K562 (cell line): ENCODE data around the gene VIM. TPM values are rescaled to one million over a fixed set of nuclear protein-coding genes. Genes with fewer than 3 reads are reported as not detected.

ENCODE experiments used
- CREM ChIP-seq: IDR thresholded peaks from 2 replicates; pipeline ENCODE4 v1.6.1; 2014; ENCODE audit warnings: antibody characterized with exemption, low read depth
- ELF1 ChIP-seq: fragments of 200-800 bp; sonication (Bioruptor generic); IDR thresholded peaks from 2 replicates; pipeline ENCODE4 v1.6.1; 2016; ENCODE audit warnings: missing genetic modification characterization, missing compliant biosample characterization
- ETV1 ChIP-seq: fragments of 450-650 bp; conservative IDR thresholded peaks from 2 replicates; pipeline ENCODE4 v1.6.1; 2016; ENCODE audit warnings: missing genetic modification characterization, control low read depth, low read depth, missing compliant biosample characterization
- EWSR1 ChIP-seq: fragments of 450-650 bp; IDR thresholded peaks from 2 replicates; pipeline ENCODE4 v1.6.1; 2018; ENCODE audit warnings: borderline replicate concordance, mild to moderate bottlenecking, low read depth, moderate library complexity; ENCODE audit not compliant: partially characterized antibody
- FOXM1 ChIP-seq, 2 experiments: fragments of 450-650 bp in 1 of 2; sonication (generic) in 1 of 2; formaldehyde crosslinking in 1 of 2; IDR thresholded peaks; 2 replicates each; pipeline versions ENCODE4 v1.6.1 to v1.9.0; 2017 to 2022; ENCODE audit warnings: low read depth in 2 of 2, mild to moderate bottlenecking in 2 of 2, missing genetic modification reagents in 1 of 2, moderate library complexity in 1 of 2
- GABPB1 ChIP-seq: sonication (generic); formaldehyde crosslinking; IDR thresholded peaks from 2 replicates; pipeline ENCODE4 v1.8.0; 2022; ENCODE audit warnings: mild to moderate bottlenecking, missing genetic modification reagents
- HDAC8 ChIP-seq: fragments of 450-650 bp; IDR thresholded peaks from 2 replicates; pipeline ENCODE4 v1.6.1; 2016; ENCODE audit warnings: mild to moderate bottlenecking, missing genetic modification characterization, moderate library complexity, missing compliant biosample characterization
- MCM5 ChIP-seq: fragments of 450-650 bp; IDR thresholded peaks from 2 replicates; pipeline ENCODE4 v1.6.1; 2016; ENCODE audit warnings: low read depth
- MTA1 ChIP-seq: fragments of 450-650 bp; IDR thresholded peaks from 2 replicates; pipeline ENCODE4 v1.6.1; 2017; ENCODE audit warnings: borderline replicate concordance
- MXI1 ChIP-seq: IDR thresholded peaks from 2 replicates; pipeline ENCODE4 v1.6.1; 2011; ENCODE audit warnings: low read depth, mild to moderate bottlenecking, improper control_type of control experiment, low read length
- NCOA1 ChIP-seq: fragments of 450-650 bp; IDR thresholded peaks from 2 replicates; pipeline ENCODE4 v1.6.1; 2016; ENCODE audit warnings: low read depth
- NFRKB ChIP-seq: fragments of 450-650 bp; IDR thresholded peaks from 2 replicates; pipeline ENCODE4 v1.6.1; 2016; ENCODE audit warnings: low read depth
- NFXL1 ChIP-seq: fragments of 450-650 bp; formaldehyde crosslinking; IDR thresholded peaks from 2 replicates; pipeline ENCODE4 v1.4.0; 2021; ENCODE audit warnings: mild to moderate bottlenecking
- RAD21 ChIP-seq, 2 experiments: fragments of 250-450 bp in 1 of 2; fragments of 450-650 bp in 1 of 2; sonication (Bioruptor Pico) in 1 of 2; formaldehyde crosslinking in 1 of 2; IDR thresholded peaks in 1 of 2; conservative IDR thresholded peaks in 1 of 2; 2 replicates each; pipeline versions ENCODE4 v1.4.0 to v1.8.0; 2020 to 2022; ENCODE audit warnings: mild to moderate bottlenecking in 2 of 2, moderate library complexity in 1 of 2
- SMARCA4 ChIP-seq: fragments of 450-650 bp; IDR thresholded peaks from 2 replicates; pipeline ENCODE4 v1.6.1; 2016
- ZNF134 ChIP-seq: fragments of 250-450 bp; sonication (Bioruptor Pico); conservative IDR thresholded peaks from 2 replicates; pipeline ENCODE4 v1.4.0; 2020
- ZNF143 ChIP-seq: sonication (generic); formaldehyde crosslinking; IDR thresholded peaks from 2 replicates; pipeline ENCODE4 v1.9.0; 2022; ENCODE audit warnings: mild to moderate bottlenecking, missing genetic modification reagents
- ZNF311 ChIP-seq: fragments of 250-450 bp; sonication (Bioruptor Pico); IDR thresholded peaks from 2 replicates; pipeline ENCODE4 v1.4.0; 2020; ENCODE audit warnings: mild to moderate bottlenecking, moderate library complexity
- ZNF324 ChIP-seq: fragments of 250-450 bp; sonication (Bioruptor Pico); IDR thresholded peaks from 2 replicates; pipeline ENCODE4 v1.4.0; 2020; ENCODE audit warnings: mild to moderate bottlenecking
- ZNF507 ChIP-seq: conservative IDR thresholded peaks from 2 replicates; pipeline ENCODE4 v1.6.1; 2017; ENCODE audit warnings: missing genetic modification characterization, missing compliant biosample characterization
- ZNF586 ChIP-seq: fragments of 450-650 bp; formaldehyde crosslinking; conservative IDR thresholded peaks from 2 replicates; pipeline ENCODE4 v1.4.0; 2020; ENCODE audit warnings: mild to moderate bottlenecking, moderate library complexity
- polyA plus RNA-seq, 8 experiments: library from polyadenylated mRNA; depleted of rRNA in 4 of 8; stranded (reverse) in 5 of 8; unstranded in 3 of 8; fragments of >200 nt; fragmentation: Nextera tagmentation in 2 of 8; fragmentation: Illumina TruSeq in 1 of 8; extraction: Ambion mirVana in 2 of 8; extraction: Trizol in 1 of 8; gene quantifications; 2 replicates each; pipeline versions ENCODE4 v1.2.1 to v1.2.3, GENCODE V29; 2011 to 2014; ENCODE audit warnings: inconsistent platforms in 1 of 8, missing spikeins in 1 of 8
- total RNA-seq, 7 experiments: library from RNA; depleted of rRNA in 6 of 7; stranded (reverse); fragments of >200 nt in 6 of 7; fragmentation: Illumina TruSeq in 2 of 7; extraction: Trizol in 2 of 7; gene quantifications; 2 replicates each; pipeline versions ENCODE4 v1.2.1 to v1.2.3, GENCODE V29; 2011 to 2021; ENCODE audit warnings: low replicate concordance in 1 of 7
- TF ChIP-seq, protein P1 (sequence below): fragments of 250-450 bp; sonication (Bioruptor Pico); IDR thresholded peaks from 2 replicates; pipeline ENCODE4 v1.8.0; 2021; ENCODE audit warnings: moderate library complexity, mild to moderate bottlenecking, inconsistent platforms
- TF ChIP-seq, protein P2 (sequence below), 2 experiments: fragments of 450-650 bp in 1 of 2; sonication (generic) in 1 of 2; formaldehyde crosslinking in 1 of 2; IDR thresholded peaks in 1 of 2; conservative IDR thresholded peaks in 1 of 2; 2 replicates each; pipeline versions ENCODE4 v1.6.1 to v1.8.1; 2016 to 2023; ENCODE audit warnings: mild to moderate bottlenecking in 2 of 2, moderate library complexity in 2 of 2, inconsistent platforms in 1 of 2, missing genetic modification reagents in 1 of 2
- TF ChIP-seq, protein P3 (sequence below): fragments of 450-650 bp; IDR thresholded peaks from 2 replicates; pipeline ENCODE4 v1.6.1; 2016; ENCODE audit warnings: borderline replicate concordance
- TF ChIP-seq, protein P4 (sequence below): fragments of 450-650 bp; IDR thresholded peaks from 2 replicates; pipeline ENCODE4 v1.6.1; 2016; ENCODE audit warnings: antibody characterized with exemption

Gene VIM
- total and polyA plus RNA-seq, 9 of the 15 experiments (the other 6 are each of a cell fraction or from before 2014, with no cell fraction given): 86.0 to 621 (median 383) TPM

DNA sequence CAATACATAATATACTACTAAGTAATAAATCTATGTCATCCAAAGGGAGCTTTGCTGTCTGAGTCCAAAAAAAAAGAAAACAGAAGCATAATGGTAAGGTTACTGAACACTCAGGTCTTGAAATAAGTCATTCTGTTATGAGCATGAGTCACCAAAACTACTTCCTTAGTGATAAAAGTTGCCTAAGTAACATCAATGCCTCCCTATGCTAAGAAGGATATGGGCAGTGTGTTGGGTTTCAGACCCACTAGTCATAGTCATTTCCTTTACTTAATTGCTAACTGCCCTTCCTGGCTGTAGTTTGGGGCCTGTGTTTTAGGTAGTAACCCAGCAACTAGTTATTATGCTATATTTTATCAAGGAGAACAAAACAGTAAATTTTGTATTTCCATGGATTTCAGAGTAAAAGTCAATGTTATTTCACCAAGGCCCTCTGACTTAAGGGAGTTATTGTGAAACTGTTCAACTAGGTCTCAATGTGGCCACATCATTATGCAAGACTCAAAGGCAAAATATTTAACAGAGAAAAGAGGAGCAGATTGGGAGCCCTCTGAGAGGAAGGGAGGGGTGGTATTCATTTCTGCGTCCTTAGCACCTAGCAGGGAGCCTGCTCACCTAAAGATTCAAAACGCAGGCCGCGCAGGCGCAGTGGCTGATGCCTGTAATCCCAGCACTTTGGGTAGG, 11.7 kb upstream of the VIM start (continued):
- TF ChIP-seq ZNF507 (no peak), NFRKB (peak; percentile 92), FOXM1 (IDR thresholded peaks at IDR 0.05; ENCODE audit: low read depth) (peak; percentile 32; the same call in 1 of the 2 replicates), FOXM1 (CRISPR knock-in tag; IDR thresholded peaks at IDR 0.05; ENCODE audit: low read depth) (no peak), ZNF311 (CRISPR knock-in tag) (peak; percentile 78), SMARCA4 (peak; percentile 94), EWSR1 (no peak), MTA1 (peak; percentile 62; the same call in 1 of the 2 replicates), ZNF324 (CRISPR knock-in tag) (peak; percentile 29; the same call in 1 of the 2 replicates), MXI1 (0 out of 2 replicates have a peak, but pooled peaks have one; percentile 58), CREM (peak; percentile 45; the same call in 1 of the 2 replicates), MCM5 (no peak), ZNF134 (CRISPR knock-in tag) (0 out of 2 replicates have a peak, but pooled peaks have one; percentile 9), ETV1 (tag) (peak; percentile 93), NCOA1 (peak; percentile 26; the same call in 1 of the 2 replicates), GABPB1 (CRISPR knock-in tag) (peak; percentile 43; the same call in 1 of the 2 replicates), HDAC8 (tag) (0 out of 2 replicates have a peak, but pooled peaks have one; percentile 29), ELF1 (tag) (peak; percentile 75), ZNF586 (CRISPR knock-in tag) (peak; percentile 71; the same call in 1 of the 2 replicates), ZNF143 (CRISPR knock-in tag) (no peak), RAD21 (CRISPR knock-in tag; conservative IDR thresholded peaks at IDR 0.05 in 1 of 2, IDR thresholded peaks at IDR 0.05 in 1 of 2) (no peak), NFXL1 (CRISPR knock-in tag) (peak; percentile 50; the same call in 1 of the 2 replicates)
- TF ChIP-seq, protein P1, sequence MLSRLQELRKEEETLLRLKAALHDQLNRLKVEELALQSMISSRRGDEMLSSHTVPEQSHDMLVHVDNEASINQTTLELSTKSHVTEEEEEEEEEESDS (CRISPR knock-in tag): no peak
- TF ChIP-seq, protein P2, sequence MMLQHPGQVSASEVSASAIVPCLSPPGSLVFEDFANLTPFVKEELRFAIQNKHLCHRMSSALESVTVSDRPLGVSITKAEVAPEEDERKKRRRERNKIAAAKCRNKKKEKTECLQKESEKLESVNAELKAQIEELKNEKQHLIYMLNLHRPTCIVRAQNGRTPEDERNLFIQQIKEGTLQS (IDR thresholded peaks at IDR 0.05): peak; percentile 98
- TF ChIP-seq, protein P2 (CRISPR knock-in tag; conservative IDR thresholded peaks at IDR 0.05): peak; percentile 85
- TF ChIP-seq, protein P3, sequence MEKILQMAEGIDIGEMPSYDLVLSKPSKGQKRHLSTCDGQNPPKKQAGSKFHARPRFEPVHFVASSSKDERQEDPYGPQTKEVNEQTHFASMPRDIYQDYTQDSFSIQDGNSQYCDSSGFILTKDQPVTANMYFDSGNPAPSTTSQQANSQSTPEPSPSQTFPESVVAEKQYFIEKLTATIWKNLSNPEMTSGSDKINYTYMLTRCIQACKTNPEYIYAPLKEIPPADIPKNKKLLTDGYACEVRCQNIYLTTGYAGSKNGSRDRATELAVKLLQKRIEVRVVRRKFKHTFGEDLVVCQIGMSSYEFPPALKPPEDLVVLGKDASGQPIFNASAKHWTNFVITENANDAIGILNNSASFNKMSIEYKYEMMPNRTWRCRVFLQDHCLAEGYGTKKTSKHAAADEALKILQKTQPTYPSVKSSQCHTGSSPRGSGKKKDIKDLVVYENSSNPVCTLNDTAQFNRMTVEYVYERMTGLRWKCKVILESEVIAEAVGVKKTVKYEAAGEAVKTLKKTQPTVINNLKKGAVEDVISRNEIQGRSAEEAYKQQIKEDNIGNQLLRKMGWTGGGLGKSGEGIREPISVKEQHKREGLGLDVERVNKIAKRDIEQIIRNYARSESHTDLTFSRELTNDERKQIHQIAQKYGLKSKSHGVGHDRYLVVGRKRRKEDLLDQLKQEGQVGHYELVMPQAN: no peak
- TF ChIP-seq, protein P4, sequence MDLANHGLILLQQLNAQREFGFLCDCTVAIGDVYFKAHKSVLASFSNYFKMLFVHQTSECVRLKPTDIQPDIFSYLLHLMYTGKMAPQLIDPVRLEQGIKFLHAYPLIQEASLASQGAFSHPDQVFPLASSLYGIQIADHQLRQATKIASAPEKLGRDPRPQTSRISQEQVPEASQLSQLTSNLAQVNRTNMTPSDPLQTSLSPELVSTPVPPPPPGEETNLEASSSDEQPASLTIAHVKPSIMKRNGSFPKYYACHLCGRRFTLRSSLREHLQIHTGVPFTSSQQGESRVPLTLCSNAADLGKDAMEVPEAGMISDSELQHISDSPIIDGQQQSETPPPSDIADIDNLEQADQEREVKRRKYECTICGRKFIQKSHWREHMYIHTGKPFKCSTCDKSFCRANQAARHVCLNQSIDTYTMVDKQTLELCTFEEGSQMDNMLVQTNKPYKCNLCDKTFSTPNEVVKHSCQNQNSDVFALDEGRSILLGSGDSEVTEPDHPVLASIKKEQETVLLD: no peak; the same call in 1 of the 2 replicates
